K562 (cell line): ENCODE measurements around the gene ZNF410. TPM values are rescaled to one million over a fixed set of nuclear protein-coding genes. Genes with fewer than 3 reads are reported as not detected.

Source experiments
- CBX8 ChIP-seq: fragments of 200-600 bp; sonication (generic); IDR thresholded peaks from 2 replicates; pipeline ENCODE4 v1.6.1; 2012; ENCODE audit warnings: borderline replicate concordance, mixed run types, low read depth, mild to moderate bottlenecking, moderate library complexity, mixed read lengths, low read length, control low read depth, inconsistent platforms; ENCODE audit not compliant: poor library complexity, severe bottlenecking; ENCODE audit errors: extremely low read depth
- ELF1 ChIP-seq: fragments of 200-800 bp; sonication (Bioruptor generic); IDR thresholded peaks from 2 replicates; pipeline ENCODE4 v1.6.1; 2016; ENCODE audit warnings: missing genetic modification characterization, missing compliant biosample characterization
- HDAC2 ChIP-seq: fragments of 450-650 bp; IDR thresholded peaks from 2 replicates; pipeline ENCODE4 v1.6.1; 2016; ENCODE audit warnings: mild to moderate bottlenecking
- KLF16 ChIP-seq: IDR thresholded peaks from 2 replicates; pipeline ENCODE4 v1.6.1; 2016; ENCODE audit warnings: antibody characterized with exemption
- MBD2 ChIP-seq: sonication (generic); IDR thresholded peaks from 2 replicates; pipeline ENCODE4 v1.6.1; 2016; ENCODE audit warnings: low read depth, borderline replicate concordance
- NFIC ChIP-seq: fragments of 450-650 bp; IDR thresholded peaks from 2 replicates; pipeline ENCODE4 v1.6.1; 2017; ENCODE audit warnings: mild to moderate bottlenecking, inconsistent platforms
- RCOR1 ChIP-seq, 2 experiments: IDR thresholded peaks; 2 replicates each; pipeline ENCODE4 v1.6.1; 2012; ENCODE audit warnings: low read depth in 2 of 2, low read length in 2 of 2, borderline replicate concordance in 1 of 2, improper control_type of control experiment in 1 of 2
- RFX7 ChIP-seq: fragments of 250-450 bp; sonication (Bioruptor Pico); IDR thresholded peaks from 2 replicates; pipeline ENCODE4 v1.5.1; 2021; ENCODE audit warnings: mild to moderate bottlenecking
- ZNF239 ChIP-seq: fragments of 250-450 bp; sonication (Bioruptor Pico); IDR thresholded peaks from 2 replicates; pipeline ENCODE4 v1.4.0; 2020; ENCODE audit warnings: mild to moderate bottlenecking
- ZNF766 ChIP-seq: fragments of 200-800 bp; sonication (Bioruptor generic); conservative IDR thresholded peaks from 2 replicates; pipeline ENCODE4 v1.6.1; 2016; ENCODE audit warnings: missing genetic modification characterization, missing compliant biosample characterization
- polyA plus RNA-seq, 8 experiments: library from polyadenylated mRNA; depleted of rRNA in 4 of 8; stranded (reverse) in 5 of 8; unstranded in 3 of 8; fragments of >200 nt; fragmentation: Nextera tagmentation in 2 of 8; fragmentation: Illumina TruSeq in 1 of 8; extraction: Ambion mirVana in 2 of 8; extraction: Trizol in 1 of 8; gene quantifications; 2 replicates each; pipeline versions ENCODE4 v1.2.1 to v1.2.3, GENCODE V29; 2011 to 2014; ENCODE audit warnings: inconsistent platforms in 1 of 8, missing spikeins in 1 of 8
- total RNA-seq, 7 experiments: library from RNA; depleted of rRNA in 6 of 7; stranded (reverse); fragments of >200 nt in 6 of 7; fragmentation: Illumina TruSeq in 2 of 7; extraction: Trizol in 2 of 7; gene quantifications; 2 replicates each; pipeline versions ENCODE4 v1.2.1 to v1.2.3, GENCODE V29; 2011 to 2021; ENCODE audit warnings: low replicate concordance in 1 of 7
- TF ChIP-seq, protein P1 (sequence below), 2 experiments: fragments of 450-650 bp; conservative IDR thresholded peaks; 2 replicates each; pipeline ENCODE4 v1.6.1; 2017; ENCODE audit warnings: mild to moderate bottlenecking in 2 of 2, moderate library complexity in 2 of 2
- TF ChIP-seq, protein P2 (sequence below): IDR thresholded peaks from 2 replicates; pipeline ENCODE4 v1.6.1; 2014; ENCODE audit warnings: antibody characterized with exemption
- TF ChIP-seq, protein P3 (sequence below), 2 experiments: fragments of 450-650 bp; IDR thresholded peaks; 2 replicates each; pipeline ENCODE4 v1.6.1; 2016
- TF ChIP-seq, protein P4 (sequence below), 2 experiments: fragments of 450-650 bp in 1 of 2; sonication (generic) in 1 of 2; formaldehyde crosslinking in 1 of 2; IDR thresholded peaks in 1 of 2; conservative IDR thresholded peaks in 1 of 2; 2 replicates each; pipeline versions ENCODE4 v1.6.1 to v1.8.1; 2016 to 2023; ENCODE audit warnings: mild to moderate bottlenecking in 2 of 2, moderate library complexity in 2 of 2, inconsistent platforms in 1 of 2, missing genetic modification reagents in 1 of 2

The ZNF410 gene
- total and polyA plus RNA-seq, 9 of the 15 experiments (the other 6 are each of a cell fraction or from before 2014, with no cell fraction given): 20.5 to 64.8 (median 38.7) TPM

DNA sequence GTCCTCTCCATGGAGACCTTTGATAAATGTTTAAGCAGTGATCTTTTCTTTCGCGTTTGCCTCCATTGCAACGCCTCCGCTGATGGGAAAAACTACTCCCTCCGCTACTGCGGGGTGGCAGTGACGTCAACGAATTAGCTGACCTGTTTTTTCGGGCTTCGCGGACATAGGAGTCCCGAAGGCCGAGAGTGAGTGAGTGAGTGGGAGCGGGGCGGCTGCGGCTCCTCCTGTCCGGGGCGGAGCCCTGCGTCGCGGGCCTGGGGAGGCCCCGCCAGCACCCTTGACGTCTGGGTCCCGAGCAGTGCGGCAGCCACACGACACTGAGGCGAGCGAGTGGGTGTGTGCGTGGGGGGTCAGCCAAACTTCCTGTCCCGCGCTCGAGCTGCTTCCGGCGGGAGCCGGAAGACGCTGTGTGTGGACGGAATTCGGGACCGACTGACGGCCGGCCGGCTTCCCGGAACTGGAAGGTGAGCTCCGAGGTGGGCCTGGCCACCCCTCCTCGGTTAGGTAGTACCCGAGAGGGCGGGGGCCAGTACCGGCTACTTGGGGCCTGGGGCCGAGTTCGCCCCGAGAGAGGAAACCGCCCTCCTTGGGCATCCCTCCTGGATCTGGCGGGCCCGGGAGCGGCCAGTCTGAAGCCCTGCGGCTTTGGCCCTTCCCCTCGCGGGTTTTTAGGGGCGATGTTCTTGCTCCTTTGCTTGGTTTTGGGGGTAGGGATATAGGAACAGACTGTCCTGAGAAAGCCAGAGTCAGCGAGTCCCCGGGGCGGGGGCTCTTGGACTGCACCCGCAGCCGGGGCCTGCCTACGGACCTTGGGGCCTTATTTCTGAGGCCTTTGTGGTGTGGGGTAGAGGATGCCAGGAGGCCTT, at the start of gene ZNF410 (continued):
- TF ChIP-seq RFX7 (CRISPR knock-in tag) (no peak), ZNF239 (no peak), ZNF766 (0 out of 2 replicates have a peak, but pooled peaks have one; percentile 21), HDAC2 (no peak), MBD2 (peak; percentile 42; the same call in 1 of the 2 replicates), NFIC (peak; percentile 38; the same call in 1 of the 2 replicates), KLF16 (0 out of 2 replicates have a peak, but pooled peaks have one; percentile 4), CBX8 (no peak), ELF1 (tag) (peak; percentile 85), RCOR1 (IDR thresholded peaks at IDR 0.05; ENCODE audit: borderline replicate concordance in 1 of 2, low read depth in 2 of 2, low read length in 2 of 2) (peak in 1 of 2 experiments; percentile 68; a peak in 2 of 4 replicates)
- TF ChIP-seq, protein P1, sequence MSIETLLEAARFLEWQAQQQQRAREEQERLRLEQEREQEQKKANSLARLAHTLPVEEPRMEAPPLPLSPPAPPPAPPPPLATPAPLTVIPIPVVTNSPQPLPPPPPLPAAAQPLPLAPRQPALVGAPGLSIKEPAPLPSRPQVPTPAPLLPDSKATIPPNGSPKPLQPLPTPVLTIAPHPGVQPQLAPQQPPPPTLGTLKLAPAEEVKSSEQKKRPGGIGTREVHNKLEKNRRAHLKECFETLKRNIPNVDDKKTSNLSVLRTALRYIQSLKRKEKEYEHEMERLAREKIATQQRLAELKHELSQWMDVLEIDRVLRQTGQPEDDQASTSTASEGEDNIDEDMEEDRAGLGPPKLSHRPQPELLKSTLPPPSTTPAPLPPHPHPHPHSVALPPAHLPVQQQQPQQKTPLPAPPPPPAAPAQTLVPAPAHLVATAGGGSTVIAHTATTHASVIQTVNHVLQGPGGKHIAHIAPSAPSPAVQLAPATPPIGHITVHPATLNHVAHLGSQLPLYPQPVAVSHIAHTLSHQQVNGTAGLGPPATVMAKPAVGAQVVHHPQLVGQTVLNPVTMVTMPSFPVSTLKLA (conservative IDR thresholded peaks at IDR 0.05): peak; percentile 73 to 88
- TF ChIP-seq, protein P2, sequence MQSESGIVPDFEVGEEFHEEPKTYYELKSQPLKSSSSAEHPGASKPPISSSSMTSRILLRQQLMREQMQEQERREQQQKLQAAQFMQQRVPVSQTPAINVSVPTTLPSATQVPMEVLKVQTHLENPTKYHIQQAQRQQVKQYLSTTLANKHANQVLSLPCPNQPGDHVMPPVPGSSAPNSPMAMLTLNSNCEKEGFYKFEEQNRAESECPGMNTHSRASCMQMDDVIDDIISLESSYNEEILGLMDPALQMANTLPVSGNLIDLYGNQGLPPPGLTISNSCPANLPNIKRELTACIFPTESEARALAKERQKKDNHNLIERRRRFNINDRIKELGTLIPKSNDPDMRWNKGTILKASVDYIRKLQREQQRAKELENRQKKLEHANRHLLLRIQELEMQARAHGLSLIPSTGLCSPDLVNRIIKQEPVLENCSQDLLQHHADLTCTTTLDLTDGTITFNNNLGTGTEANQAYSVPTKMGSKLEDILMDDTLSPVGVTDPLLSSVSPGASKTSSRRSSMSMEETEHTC: peak; percentile 57; the same call in 1 of the 2 replicates
- TF ChIP-seq, protein P3, sequence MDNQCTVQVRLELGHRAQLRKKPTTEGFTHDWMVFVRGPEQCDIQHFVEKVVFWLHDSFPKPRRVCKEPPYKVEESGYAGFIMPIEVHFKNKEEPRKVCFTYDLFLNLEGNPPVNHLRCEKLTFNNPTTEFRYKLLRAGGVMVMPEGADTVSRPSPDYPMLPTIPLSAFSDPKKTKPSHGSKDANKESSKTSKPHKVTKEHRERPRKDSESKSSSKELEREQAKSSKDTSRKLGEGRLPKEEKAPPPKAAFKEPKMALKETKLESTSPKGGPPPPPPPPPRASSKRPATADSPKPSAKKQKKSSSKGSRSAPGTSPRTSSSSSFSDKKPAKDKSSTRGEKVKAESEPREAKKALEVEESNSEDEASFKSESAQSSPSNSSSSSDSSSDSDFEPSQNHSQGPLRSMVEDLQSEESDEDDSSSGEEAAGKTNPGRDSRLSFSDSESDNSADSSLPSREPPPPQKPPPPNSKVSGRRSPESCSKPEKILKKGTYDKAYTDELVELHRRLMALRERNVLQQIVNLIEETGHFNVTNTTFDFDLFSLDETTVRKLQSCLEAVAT (IDR thresholded peaks at IDR 0.05): 0 out of 4 replicates have a peak, but pooled peaks of 1 of the 2 experiments have one; percentile 14
- TF ChIP-seq, protein P4, sequence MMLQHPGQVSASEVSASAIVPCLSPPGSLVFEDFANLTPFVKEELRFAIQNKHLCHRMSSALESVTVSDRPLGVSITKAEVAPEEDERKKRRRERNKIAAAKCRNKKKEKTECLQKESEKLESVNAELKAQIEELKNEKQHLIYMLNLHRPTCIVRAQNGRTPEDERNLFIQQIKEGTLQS (IDR thresholded peaks at IDR 0.05): peak; percentile 86
- TF ChIP-seq, protein P4 (CRISPR knock-in tag; conservative IDR thresholded peaks at IDR 0.05): no peak
